ENCODE results near the gene PRKN. TPM values are rescaled to one million over a fixed set of nuclear protein-coding genes. Genes with fewer than 3 reads are reported as not detected.

PRKN gene
- total and polyA plus RNA-seq, 4 experiments from 2014 or later: 0.50 to 5.3 (median 2.9) TPM

DNA sequence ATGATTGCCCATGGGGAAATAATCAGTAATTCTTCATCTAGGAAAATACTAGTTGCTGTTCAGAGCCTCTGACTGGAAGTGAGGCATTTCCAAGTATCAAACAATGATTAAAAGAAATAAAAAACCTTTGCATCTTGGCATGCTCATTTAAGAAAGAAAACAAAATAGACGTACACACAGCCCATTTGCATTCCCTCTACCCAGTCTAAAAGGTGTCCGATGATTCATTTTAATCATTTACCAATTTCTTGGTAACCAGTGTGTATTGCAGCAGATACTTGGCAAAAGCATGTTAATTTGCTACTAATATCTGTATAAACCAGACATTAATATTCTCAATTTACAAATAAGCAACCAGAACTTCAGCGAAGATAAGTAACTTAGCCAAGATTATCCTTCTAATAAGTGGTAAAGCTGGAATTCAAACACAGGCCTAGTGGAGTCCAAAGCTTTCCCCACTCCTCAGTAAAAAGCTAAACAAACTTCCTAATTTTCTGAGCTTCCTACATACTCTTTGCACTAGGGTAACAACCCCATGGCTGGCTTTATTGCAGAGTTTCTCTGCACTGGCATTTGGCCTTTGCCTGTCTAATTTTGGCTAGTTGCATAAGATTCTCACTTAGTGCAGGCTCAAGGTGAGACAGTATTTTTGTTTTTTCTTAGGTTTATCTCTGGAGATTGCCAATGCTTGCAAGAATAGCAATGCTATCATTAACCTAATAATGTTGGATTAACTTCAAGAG, 338.1 kb downstream of the PRKN start:
- H3K27ac ChIP-seq (ENCODE audit: low read depth, low read length): no peak overlapping the region
- Mint-ChIP-seq H3K9me3 (peaks cover 0 to 6% (median 0%) of the 10 kb centered on the region in 8 donors), H3K36me3 (no peaks in the 10 kb centered on the region), H3K4me3 (no peak overlapping the region), H3K27ac (no peak overlapping the region), H3K4me1 (no peaks in the 10 kb centered on the region), H3K27me3 (no peaks in the 10 kb centered on the region)
- DNase-seq: no peak
- H3K36me3 ChIP-seq (ENCODE audit: insufficient read depth, low read length): no peaks in the 10 kb centered on the region
- H3K4me1 ChIP-seq (ENCODE audit: insufficient read depth, low read length): no peaks in the 10 kb centered on the region
- H3K4me3 ChIP-seq (ENCODE audit: low read length in 2 of 2): no peak overlapping the region
- ChIA-PET POLR2A (ENCODE audit: partially characterized antibody) (no interaction called here), CTCF (ENCODE audit: partially characterized antibody) (no interaction called here)
- H3K9me3 ChIP-seq (ENCODE audit: control insufficient read depth in 1 of 2, low read length in 2 of 2): no peaks in the 10 kb centered on the region
- intact Hi-C loops (cut with micrococcal nuclease): no loop called here
- no peaks in the 10 kb centered on the region for H3K27me3 ChIP-seq (ENCODE audit: insufficient read depth, low read length)

DNA sequence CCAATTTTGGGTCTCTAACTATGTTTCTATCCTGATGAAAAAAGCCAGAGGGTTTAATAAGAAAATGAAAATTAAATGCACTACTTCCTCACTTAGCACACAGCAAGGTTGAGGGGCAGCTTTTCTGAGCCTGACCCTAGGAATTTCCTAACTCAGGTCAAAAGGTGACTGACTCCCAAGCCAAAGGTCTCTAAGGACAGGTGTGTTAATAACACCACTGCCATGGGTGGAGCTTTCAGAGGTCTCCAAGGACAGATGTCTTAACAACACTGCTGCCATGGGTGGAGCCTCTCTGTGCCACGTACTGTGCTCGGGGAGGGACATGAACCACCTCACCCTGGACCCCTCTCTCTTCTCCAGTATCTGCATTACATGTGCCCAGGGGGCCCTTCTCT, 339.2 kb downstream of the PRKN start:
- H3K4me3 Mint-ChIP-seq: no peak overlapping the region

DNA sequence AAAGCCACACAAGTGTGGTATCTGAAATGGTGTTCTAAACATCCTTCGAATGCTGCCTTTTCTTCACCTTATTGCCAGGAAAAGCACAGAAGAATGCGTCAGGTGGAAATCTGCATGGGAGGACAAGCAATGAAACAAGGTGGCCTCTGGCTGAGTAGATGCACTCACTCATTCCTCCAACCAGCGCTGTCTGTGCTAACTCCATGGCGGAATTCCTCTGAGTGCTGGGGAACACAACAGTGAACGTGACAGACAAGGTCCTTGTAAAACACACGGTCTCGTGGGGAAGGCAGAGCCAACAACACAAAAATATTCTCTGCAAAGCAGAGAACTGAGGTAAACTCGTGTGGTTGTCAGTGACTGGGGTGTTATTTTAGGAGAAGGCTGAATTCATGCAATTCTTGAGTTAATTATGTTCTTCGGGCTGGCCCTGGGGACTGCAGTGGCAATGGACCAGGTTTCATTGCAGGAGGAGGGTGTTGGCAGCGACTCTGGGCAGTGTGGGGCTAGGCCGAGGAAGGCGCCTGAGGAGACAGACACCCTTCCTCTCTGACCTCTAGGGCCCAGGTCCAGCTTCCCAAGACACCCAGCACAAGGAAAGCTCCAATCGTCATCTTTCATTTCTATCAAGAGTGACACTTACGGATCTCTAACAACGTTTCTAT, 339.7 kb downstream of the PRKN start:
- Mint-ChIP-seq H3K27ac (no peak overlapping the region), H3K4me1 (no peaks in the 10 kb centered on the region), H3K9me3 (peaks cover 0 to 6% (median 2%) of the 10 kb centered on the region in 8 donors), H3K36me3 (peaks cover 0 to 4% of the 10 kb centered on the region in 2 donors), H3K4me3 (no peak overlapping the region), H3K27me3 (no peaks in the 10 kb centered on the region)
- CTCF ChIA-PET (ENCODE audit: partially characterized antibody): no interaction called here
- Histone ChIP-seq H3K27ac (ENCODE audit: low read depth, low read length) (no peak overlapping the region), H3K36me3 (ENCODE audit: insufficient read depth, low read length) (no peaks in the 10 kb centered on the region), H3K4me1 (ENCODE audit: insufficient read depth, low read length) (no peaks in the 10 kb centered on the region), H3K27me3 (ENCODE audit: insufficient read depth, low read length) (no peaks in the 10 kb centered on the region), H3K4me3 (ENCODE audit: low read length in 2 of 2) (no peak overlapping the region), H3K9me3 (ENCODE audit: control insufficient read depth in 1 of 2, low read length in 2 of 2) (no peaks in the 10 kb centered on the region)
- POLR2A ChIA-PET (ENCODE audit: partially characterized antibody): no interaction called here
- intact Hi-C loops (cut with micrococcal nuclease): no loop called here
- no peak for DNase-seq

More for the DNA sequence above, 339.2 kb downstream of the PRKN start:
- Mint-ChIP-seq H3K36me3 (no peaks in the 10 kb centered on the region), H3K4me1 (no peaks in the 10 kb centered on the region), H3K27me3 (no peaks in the 10 kb centered on the region), H3K9me3 (peaks cover 0 to 6% (median under 1%) of the 10 kb centered on the region in 8 donors), H3K27ac (no peak overlapping the region)
- Histone ChIP-seq H3K36me3 (ENCODE audit: insufficient read depth, low read length) (no peaks in the 10 kb centered on the region), H3K4me1 (ENCODE audit: insufficient read depth, low read length) (no peaks in the 10 kb centered on the region), H3K4me3 (ENCODE audit: low read length in 2 of 2) (no peak overlapping the region), H3K27ac (ENCODE audit: low read depth, low read length) (no peak overlapping the region), H3K27me3 (ENCODE audit: insufficient read depth, low read length) (no peaks in the 10 kb centered on the region), H3K9me3 (ENCODE audit: control insufficient read depth in 1 of 2, low read length in 2 of 2) (no peaks in the 10 kb centered on the region)
- POLR2A ChIA-PET (ENCODE audit: partially characterized antibody): no interaction called here
- CTCF ChIA-PET (ENCODE audit: partially characterized antibody): no interaction called here
- no peak for DNase-seq
- intact Hi-C loops (cut with micrococcal nuclease): no loop called here

DNA sequence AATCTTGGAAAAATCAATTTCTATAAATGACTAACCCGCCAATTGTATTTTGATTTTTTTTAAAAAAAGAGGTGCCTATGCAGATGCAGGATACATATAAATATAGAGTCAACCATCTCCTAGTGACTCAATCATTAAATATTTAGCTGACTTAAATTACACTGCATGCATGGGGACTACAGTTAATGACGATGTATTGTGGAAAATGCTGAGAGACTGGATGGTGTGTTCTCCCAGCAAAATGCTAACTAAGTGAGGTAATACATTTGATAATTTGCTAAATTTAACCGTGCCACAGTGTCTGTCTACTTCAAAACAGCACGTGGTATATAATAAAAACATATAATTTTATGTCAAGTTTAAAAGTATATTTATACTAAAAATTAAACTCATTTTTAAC, 341.6 kb downstream of the PRKN start:
- H3K27ac Mint-ChIP-seq: no peak overlapping the region
- no peak overlapping the region for H3K4me3 Mint-ChIP-seq
- H3K9me3 ChIP-seq (ENCODE audit: control insufficient read depth in 1 of 2, low read length in 2 of 2): no peaks in the 10 kb centered on the region
- no peaks in the 10 kb centered on the region for H3K27me3 ChIP-seq (ENCODE audit: insufficient read depth, low read length)
- no peaks in the 10 kb centered on the region for H3K4me1 ChIP-seq (ENCODE audit: insufficient read depth, low read length)
- peaks cover 0 to 6% (median 3%) of the 10 kb centered on the region in 8 donors for H3K9me3 Mint-ChIP-seq
- H3K4me3 ChIP-seq (ENCODE audit: low read length in 2 of 2): no peak overlapping the region
- intact Hi-C loops (cut with micrococcal nuclease): no loop called here
- no peaks in the 10 kb centered on the region for H3K4me1 Mint-ChIP-seq
- no peak overlapping the region for H3K27ac ChIP-seq (ENCODE audit: low read depth, low read length)
- CTCF ChIA-PET (ENCODE audit: partially characterized antibody): no interaction called here
- no peaks in the 10 kb centered on the region for H3K36me3 ChIP-seq (ENCODE audit: insufficient read depth, low read length)
- H3K27me3 Mint-ChIP-seq: no peaks in the 10 kb centered on the region
- DNase-seq: no peak
- POLR2A ChIA-PET (ENCODE audit: partially characterized antibody): no interaction called here
- peaks cover 0 to 4% of the 10 kb centered on the region in 2 donors for H3K36me3 Mint-ChIP-seq

DNA sequence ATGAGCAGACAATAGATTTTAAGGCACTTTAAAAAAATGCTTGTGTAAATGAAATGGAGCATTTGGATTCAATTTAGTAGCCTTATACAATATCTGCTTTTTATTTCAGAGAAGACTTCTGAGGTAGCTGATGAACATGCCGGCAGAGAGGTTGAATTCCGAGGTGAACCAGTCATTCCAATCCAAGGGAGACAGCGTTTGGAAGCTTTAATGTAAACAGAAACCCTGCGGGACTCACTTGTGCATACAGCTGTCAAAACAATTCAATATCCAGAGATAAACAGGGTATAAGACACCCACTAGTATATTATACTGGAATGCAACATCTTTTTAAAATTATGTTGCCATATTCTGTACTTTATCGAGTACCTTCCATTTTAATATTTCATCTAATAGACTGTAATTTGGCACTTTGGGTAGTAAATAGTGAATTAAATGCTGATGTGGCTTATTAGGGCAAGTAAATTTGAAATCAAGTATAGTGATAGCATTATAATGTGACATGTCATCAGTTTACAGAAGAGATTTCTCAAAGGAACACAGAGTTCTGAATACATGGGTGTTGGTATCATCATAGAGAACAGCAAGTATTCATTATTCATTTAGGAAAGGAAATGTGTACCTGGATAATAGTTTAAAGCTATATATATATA, 347.7 kb downstream of the PRKN start:
- no peaks in the 10 kb centered on the region for H3K4me1 ChIP-seq (ENCODE audit: insufficient read depth, low read length)
- H3K4me1 Mint-ChIP-seq: no peaks in the 10 kb centered on the region
- no peaks in the 10 kb centered on the region for H3K9me3 ChIP-seq (ENCODE audit: control insufficient read depth in 1 of 2, low read length in 2 of 2)
- DNase-seq: no peak
- peaks cover 0 to 8% (median 3%) of the 10 kb centered on the region in 8 donors for H3K9me3 Mint-ChIP-seq
- no peaks in the 10 kb centered on the region for H3K27me3 Mint-ChIP-seq
- CTCF ChIA-PET (ENCODE audit: partially characterized antibody): no interaction called here
- no peak overlapping the region for H3K27ac ChIP-seq (ENCODE audit: low read depth, low read length)
- POLR2A ChIA-PET (ENCODE audit: partially characterized antibody): no interaction called here
- no peaks in the 10 kb centered on the region for H3K27me3 ChIP-seq (ENCODE audit: insufficient read depth, low read length)
- H3K27ac Mint-ChIP-seq: no peak overlapping the region
- H3K36me3 ChIP-seq (ENCODE audit: insufficient read depth, low read length): no peaks in the 10 kb centered on the region
- H3K4me3 ChIP-seq (ENCODE audit: low read length in 2 of 2): no peak overlapping the region
- peaks cover 0 to 4% of the 10 kb centered on the region in 2 donors for H3K36me3 Mint-ChIP-seq
- intact Hi-C loops (cut with micrococcal nuclease): no loop called here
- no peak overlapping the region for H3K4me3 Mint-ChIP-seq

DNA sequence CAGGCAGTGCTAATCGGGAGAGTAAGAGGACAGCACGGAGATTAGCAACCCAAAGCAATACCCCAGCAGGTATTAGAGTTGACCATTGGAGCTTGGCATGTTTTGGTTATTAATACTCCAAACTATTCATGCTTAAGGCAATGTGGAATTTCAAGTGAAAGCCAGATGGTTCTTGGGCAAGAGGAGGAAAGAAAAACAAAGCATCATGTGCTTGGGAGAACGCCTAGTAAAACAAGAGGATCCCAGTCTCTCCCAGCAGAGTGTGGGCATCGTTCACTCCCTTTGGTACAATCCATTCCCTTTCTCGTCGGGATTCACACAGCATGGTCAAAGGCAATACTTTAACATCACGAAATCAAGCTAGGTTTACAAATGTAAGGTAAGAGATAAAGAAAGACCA, 349.8 kb downstream of the PRKN start:
- peaks cover 0 to 6% (median under 1%) of the 10 kb centered on the region in 8 donors for H3K9me3 Mint-ChIP-seq

DNA sequence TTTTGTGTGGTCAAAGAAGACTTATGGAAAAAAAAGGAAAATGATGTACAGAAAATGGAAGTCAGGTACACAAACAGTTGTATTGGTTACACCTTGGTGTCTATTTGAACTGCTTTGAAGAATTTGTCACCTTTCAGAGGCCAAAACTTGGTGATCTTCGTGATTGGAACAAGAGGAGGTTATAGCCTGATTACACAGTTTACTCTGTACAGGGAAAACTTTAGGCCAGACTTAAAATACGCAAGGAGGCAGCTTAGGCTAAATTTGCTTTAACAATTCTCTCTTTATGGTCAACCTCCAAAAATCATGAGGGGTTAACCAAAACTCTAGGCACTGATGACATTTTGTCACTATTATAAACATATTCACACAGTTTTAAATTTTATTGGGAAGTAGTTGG, 353.7 kb downstream of the PRKN start:
- DNase-seq: no peak
- no peaks in the 10 kb centered on the region for H3K9me3 ChIP-seq (ENCODE audit: control insufficient read depth in 1 of 2, low read length in 2 of 2)
- no peaks in the 10 kb centered on the region for H3K27me3 ChIP-seq (ENCODE audit: insufficient read depth, low read length)
- intact Hi-C loops (cut with micrococcal nuclease): no loop called here
- ChIA-PET CTCF (ENCODE audit: partially characterized antibody) (no interaction called here), POLR2A (ENCODE audit: partially characterized antibody) (no interaction called here)
- Mint-ChIP-seq H3K4me3 (no peak overlapping the region), H3K4me1 (no peaks in the 10 kb centered on the region), H3K36me3 (no peaks in the 10 kb centered on the region), H3K27ac (no peak overlapping the region), H3K9me3 (peaks cover 0 to 8% (median 2%) of the 10 kb centered on the region in 8 donors), H3K27me3 (no peaks in the 10 kb centered on the region)
- H3K36me3 ChIP-seq (ENCODE audit: insufficient read depth, low read length): no peaks in the 10 kb centered on the region
- H3K27ac ChIP-seq (ENCODE audit: low read depth, low read length): no peak overlapping the region
- no peaks in the 10 kb centered on the region for H3K4me1 ChIP-seq (ENCODE audit: insufficient read depth, low read length)
- H3K4me3 ChIP-seq (ENCODE audit: low read length in 2 of 2): no peak overlapping the region

More for the DNA sequence above, 349.8 kb downstream of the PRKN start:
- Histone ChIP-seq H3K9me3 (ENCODE audit: control insufficient read depth in 1 of 2, low read length in 2 of 2) (no peaks in the 10 kb centered on the region), H3K4me3 (ENCODE audit: low read length in 2 of 2) (no peak overlapping the region), H3K27me3 (ENCODE audit: insufficient read depth, low read length) (no peaks in the 10 kb centered on the region), H3K27ac (ENCODE audit: low read depth, low read length) (no peak overlapping the region), H3K4me1 (ENCODE audit: insufficient read depth, low read length) (no peaks in the 10 kb centered on the region), H3K36me3 (ENCODE audit: insufficient read depth, low read length) (no peaks in the 10 kb centered on the region)
- ChIA-PET CTCF (ENCODE audit: partially characterized antibody) (no interaction called here), POLR2A (ENCODE audit: partially characterized antibody) (no interaction called here)
- Mint-ChIP-seq H3K4me3 (no peak overlapping the region), H3K27ac (no peak overlapping the region), H3K36me3 (no peaks in the 10 kb centered on the region), H3K27me3 (no peaks in the 10 kb centered on the region), H3K4me1 (no peaks in the 10 kb centered on the region)
- no peak for DNase-seq
- intact Hi-C loops (cut with micrococcal nuclease): no loop called here
